Spleen (tissue), 11 donors: ENCODE results near the gene GALNT7. TPM values are rescaled to one million over a fixed set of nuclear protein-coding genes. Genes with fewer than 3 reads are reported as not detected.

Experiments
- DNase-seq: peaks from one replicate; pipeline ENCODE4 v3.0.0-alpha.2; 2020
- H3K27ac ChIP-seq, 8 donors: fragments of 200-600 bp; sonication (generic) in 7 of 8; 1 replicate in 4 of 8; 2 replicates in 4 of 8; pipeline versions ENCODE4 v1.5.0 to v1.8.0; 2016 to 2021; ENCODE audit warnings: inconsistent platforms in 4 of 8, mild to moderate bottlenecking in 4 of 8, moderate library complexity in 1 of 8
- H3K27me3 ChIP-seq, 7 donors: fragments of 200-600 bp; sonication (generic) in 6 of 7; replicated peaks in 1 of 7; 1 replicate in 4 of 7; 2 replicates in 3 of 7; pipeline versions ENCODE4 v1.5.0 to v1.8.0; 2016 to 2021; ENCODE audit warnings: inconsistent platforms in 3 of 7, mild to moderate bottlenecking in 1 of 7
- H3K36me3 ChIP-seq, 6 donors: fragments of 200-600 bp; sonication (generic) in 5 of 6; 1 replicate in 4 of 6; 2 replicates in 2 of 6; pipeline versions ENCODE4 v1.5.0 to v1.8.0; 2016 to 2021; ENCODE audit warnings: inconsistent platforms in 2 of 6
- H3K4me1 ChIP-seq, 6 donors: fragments of 200-600 bp; sonication (generic) in 5 of 6; 1 replicate in 3 of 6; 2 replicates in 3 of 6; pipeline versions ENCODE4 v1.5.0 to v1.8.0; 2016 to 2021; ENCODE audit warnings: inconsistent platforms in 3 of 6
- H3K4me3 ChIP-seq, 8 donors: fragments of 200-600 bp; sonication (generic) in 7 of 8; 1 replicate in 4 of 8; 2 replicates in 4 of 8; pipeline versions ENCODE4 v1.5.0 to v1.8.0; 2016 to 2021; ENCODE audit warnings: inconsistent platforms in 4 of 8, mild to moderate bottlenecking in 4 of 8, moderate library complexity in 2 of 8
- H3K9me3 ChIP-seq, 8 donors: fragments of 200-600 bp; sonication (generic) in 7 of 8; 1 replicate in 4 of 8; 2 replicates in 4 of 8; pipeline versions ENCODE4 v1.5.0 to v1.8.0; 2016 to 2021; ENCODE audit warnings: inconsistent platforms in 4 of 8
- POLR2A ChIP-seq, 3 donors: fragments of 450-650 bp; IDR thresholded peaks; one replicate each; pipeline ENCODE4 v1.5.1; 2017; ENCODE audit warnings: antibody characterized with exemption in 3 of 3, mild to moderate bottlenecking in 1 of 3
- POLR2AphosphoS5 ChIP-seq, 3 donors: sonication (generic); formaldehyde crosslinking; IDR thresholded peaks; one replicate each; pipeline ENCODE4 v1.5.1; 2017; ENCODE audit warnings: antibody characterized with exemption in 3 of 3
- WGBS, 5 donors: extraction: QIAGEN DNeasy Blood & Tissue Kit in 3 of 5; methylation state at CpG; one replicate each; pipeline versions ENCODE4 v1.1.5 to v1.1.7; 2013 to 2018; 5-methylcytosine and 5-hydroxymethylcytosine counted together
- intact Hi-C: fragments of 100-400 bp; cut with DNase I; formaldehyde crosslinking; loops from one replicate; pipeline ENCODE4 v1.15.0; 2023; ENCODE audit warnings: low total_unique reads
- polyA plus RNA-seq, 3 donors: library from polyadenylated mRNA; stranded (reverse); fragments of 200-250 nt; gene quantifications; one replicate each; pipeline ENCODE4 v1.2.1, GENCODE V29; 2013
- total RNA-seq, 7 donors: library from RNA; depleted of rRNA in 3 of 7; stranded (reverse); fragments of >200 nt in 3 of 7; fragmentation: NEBNext Ultra II Directional in 4 of 7; extraction: Animal tissue kit (Norgen Biotek cat#: 25700) in 4 of 7; gene quantifications; one replicate each; pipeline versions ENCODE4 v1.1.0 to v1.2.1, GENCODE V29; 2016 to 2021
- TF ChIP-seq, protein P1 (sequence below), 11 experiments: fragments of 200-600 bp in 7 of 11; fragments of 450-650 bp in 4 of 11; sonication (generic) in 4 of 11; IDR thresholded peaks in 8 of 11; conservative IDR thresholded peaks in 3 of 11; 1 replicate in 7 of 11; 2 replicates in 4 of 11; pipeline versions ENCODE4 v1.4.0 to v1.8.0; 2016 to 2021; ENCODE audit warnings: antibody characterized with exemption in 11 of 11, inconsistent platforms in 4 of 11, mild to moderate bottlenecking in 1 of 11
- donor health status: healthy with polysubstance abuse.
- donor health status: DM: no; HTN: no; CAD: no; lungs with moderate emphysema.
- donor health status: DM: no; HTN: no; CAD: no.
- donor health status: Bipolar disorder and iron deficiency.
- donor health status: healthy.
- donor health status: DM: no; HTN: no; CAD: no.
- donor health status: DM: yes; HTN: yes; CAD: no.

GALNT7 gene
- total and polyA plus RNA-seq, 10 donors, result 7.6 to 28.5 (median 20.9) TPM

DNA sequence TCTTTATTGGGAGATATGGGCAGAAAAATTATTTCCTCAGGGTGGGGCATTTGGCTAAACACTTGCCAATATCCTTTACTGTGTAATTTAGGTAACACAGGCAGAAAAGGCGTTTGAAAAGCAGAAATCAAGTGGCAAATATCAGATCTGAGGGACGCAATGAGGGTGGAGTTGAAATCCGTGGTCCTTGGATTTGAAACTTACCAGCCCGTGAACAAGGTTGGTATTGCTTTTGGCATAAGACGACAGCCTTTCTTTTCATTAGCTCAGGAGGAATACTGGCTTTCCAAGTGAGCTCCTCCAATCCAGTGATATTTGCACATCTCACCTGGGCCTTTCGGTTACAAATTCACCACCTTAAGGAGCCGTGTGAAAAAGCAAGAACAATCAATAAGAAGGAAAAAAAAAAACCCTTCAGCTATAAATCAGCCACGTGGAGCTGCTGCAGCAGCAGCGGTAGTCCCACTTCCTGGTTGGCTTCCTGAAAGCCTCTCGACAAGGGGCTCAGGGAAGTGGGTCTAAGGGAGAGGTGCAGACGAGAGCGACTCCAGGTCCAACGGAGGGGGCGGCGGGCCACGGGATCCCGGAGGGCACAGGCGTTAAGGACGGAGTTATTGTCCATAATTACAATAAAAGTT lies 734 bp upstream of the GALNT7 start:
- Histone ChIP-seq H3K4me1 (peaks cover 13 to 49% (median 30%) of the 10 kb centered on the region in 6 donors), H3K9me3 (no peaks in the 10 kb centered on the region), H3K4me3 (peak overlapping the region; percentile 55 to 95 (median 87)), H3K27ac (peak overlapping the region; percentile 91 to 98 (median 96)), H3K27me3 (no peaks in the 10 kb centered on the region), H3K36me3 (peaks cover 0 to 12% (median 0%) of the 10 kb centered on the region in 6 donors)
- TF ChIP-seq POLR2AphosphoS5 (IDR thresholded peaks at IDR 0.05) (peak in 1 of 3 donors; percentile 37), POLR2A (IDR thresholded peaks at IDR 0.05) (no peak)
- TF ChIP-seq, protein P1, sequence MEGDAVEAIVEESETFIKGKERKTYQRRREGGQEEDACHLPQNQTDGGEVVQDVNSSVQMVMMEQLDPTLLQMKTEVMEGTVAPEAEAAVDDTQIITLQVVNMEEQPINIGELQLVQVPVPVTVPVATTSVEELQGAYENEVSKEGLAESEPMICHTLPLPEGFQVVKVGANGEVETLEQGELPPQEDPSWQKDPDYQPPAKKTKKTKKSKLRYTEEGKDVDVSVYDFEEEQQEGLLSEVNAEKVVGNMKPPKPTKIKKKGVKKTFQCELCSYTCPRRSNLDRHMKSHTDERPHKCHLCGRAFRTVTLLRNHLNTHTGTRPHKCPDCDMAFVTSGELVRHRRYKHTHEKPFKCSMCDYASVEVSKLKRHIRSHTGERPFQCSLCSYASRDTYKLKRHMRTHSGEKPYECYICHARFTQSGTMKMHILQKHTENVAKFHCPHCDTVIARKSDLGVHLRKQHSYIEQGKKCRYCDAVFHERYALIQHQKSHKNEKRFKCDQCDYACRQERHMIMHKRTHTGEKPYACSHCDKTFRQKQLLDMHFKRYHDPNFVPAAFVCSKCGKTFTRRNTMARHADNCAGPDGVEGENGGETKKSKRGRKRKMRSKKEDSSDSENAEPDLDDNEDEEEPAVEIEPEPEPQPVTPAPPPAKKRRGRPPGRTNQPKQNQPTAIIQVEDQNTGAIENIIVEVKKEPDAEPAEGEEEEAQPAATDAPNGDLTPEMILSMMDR (IDR thresholded peaks at IDR 0.05 in 8 of 11, conservative IDR thresholded peaks at IDR 0.05 in 3 of 11), result no peak
- intact Hi-C loops, result no loop called here
- peak; percentile 86 for DNase-seq
- WGBS, 5 donors, result 3 to 5% (median 4%) methylated on average over 19 of the region's 19 CpGs

DNA sequence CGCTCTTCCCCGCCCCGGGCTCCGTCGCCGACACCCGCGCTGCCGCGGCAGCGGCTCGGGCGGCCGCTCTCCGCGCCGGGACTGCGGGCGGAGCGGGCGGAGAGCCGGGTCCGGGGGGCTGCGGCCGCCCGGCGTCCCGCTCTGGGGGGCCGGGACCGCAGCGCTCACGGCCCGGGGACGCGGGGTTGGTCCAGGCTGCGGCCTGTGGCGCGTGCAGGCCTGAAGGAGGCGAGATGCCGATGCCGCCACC lies 492 bp downstream of the GALNT7 start:
- Histone ChIP-seq H3K27me3 (no peaks in the 10 kb centered on the region), H3K27ac (peak overlapping the region; percentile 91 to 98 (median 96)), H3K4me1 (peaks cover 13 to 60% (median 35%) of the 10 kb centered on the region in 6 donors), H3K9me3 (no peaks in the 10 kb centered on the region), H3K4me3 (peak overlapping the region; percentile 55 to 95 (median 87)), H3K36me3 (peaks cover 0 to 9% (median 0%) of the 10 kb centered on the region in 6 donors)
- intact Hi-C loops, result no loop called here
- TF ChIP-seq, protein P1 (IDR thresholded peaks at IDR 0.05 in 8 of 11, conservative IDR thresholded peaks at IDR 0.05 in 3 of 11), result no peak
- TF ChIP-seq POLR2AphosphoS5 (IDR thresholded peaks at IDR 0.05) (no peak), POLR2A (IDR thresholded peaks at IDR 0.05) (no peak)
- WGBS, 5 donors, result 1% methylated on average over 21 to 41 of the region's 41 CpGs; no CpG with 5 or more reads in 2 of the 5 donors
- DNase-seq, result no peak

DNA sequence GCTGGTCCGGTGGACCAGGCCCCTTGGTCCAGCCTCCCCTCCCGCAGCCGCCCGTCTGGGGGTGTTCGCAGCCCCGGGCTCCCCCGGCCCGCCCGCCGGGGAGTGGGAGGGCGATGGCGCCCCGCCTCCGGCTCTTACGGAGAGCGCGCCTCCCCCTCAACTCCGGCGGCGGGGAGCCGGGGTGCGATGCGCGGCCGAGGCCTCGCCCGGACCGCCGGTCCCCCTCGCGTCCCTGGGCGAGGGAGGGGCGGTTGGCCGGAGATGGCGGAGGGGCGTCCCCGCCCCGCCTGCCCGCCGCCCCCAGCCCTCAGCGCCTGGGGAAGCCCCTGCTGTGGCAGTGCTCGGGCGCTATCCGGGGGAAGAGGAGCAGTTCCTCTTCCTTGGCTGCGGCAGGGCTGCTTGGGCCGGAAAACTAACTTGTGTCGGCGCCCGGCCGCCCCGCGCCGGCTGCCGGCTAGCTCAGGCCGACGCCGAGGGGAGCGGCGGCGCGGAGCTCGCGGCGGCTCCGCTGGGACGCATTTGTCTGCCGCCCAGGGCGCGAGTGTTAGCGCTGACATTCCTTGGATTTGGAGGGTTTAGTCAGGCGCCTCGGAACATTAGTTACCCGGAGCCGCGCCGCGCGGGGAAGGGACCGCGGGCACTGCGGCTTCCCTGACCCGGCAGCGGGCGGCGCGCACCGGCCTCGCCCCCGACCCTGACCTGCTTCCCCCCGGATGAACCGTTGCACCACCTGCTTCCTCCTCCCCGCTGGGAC lies 994 bp downstream of the GALNT7 start:
- H3K4me1 ChIP-seq, result peaks cover 13 to 65% (median 40%) of the 10 kb centered on the region in 6 donors
- intact Hi-C loops, result no loop called here
- no peaks in the 10 kb centered on the region for H3K9me3 ChIP-seq
- TF ChIP-seq POLR2A (IDR thresholded peaks at IDR 0.05), result no peak
- TF ChIP-seq, protein P1 (IDR thresholded peaks at IDR 0.05 in 8 of 11, conservative IDR thresholded peaks at IDR 0.05 in 3 of 11), result peak in 1 of 11 experiments; percentile 19
- TF ChIP-seq POLR2AphosphoS5 (IDR thresholded peaks at IDR 0.05), result peak; percentile 50 to 77 (median 75)
- peaks cover 0 to 4% (median 0%) of the 10 kb centered on the region in 6 donors for H3K36me3 ChIP-seq
- DNase-seq, result peak; percentile 95
- peak overlapping the region; percentile 91 to 98 (median 96) for H3K27ac ChIP-seq
- 0 to 1% (median 1%) methylated on average over 31 to 92 of the region's 92 CpGs for WGBS, 5 donors
- no peaks in the 10 kb centered on the region for H3K27me3 ChIP-seq
- H3K4me3 ChIP-seq, result peak overlapping the region; percentile 55 to 95 (median 87)

DNA sequence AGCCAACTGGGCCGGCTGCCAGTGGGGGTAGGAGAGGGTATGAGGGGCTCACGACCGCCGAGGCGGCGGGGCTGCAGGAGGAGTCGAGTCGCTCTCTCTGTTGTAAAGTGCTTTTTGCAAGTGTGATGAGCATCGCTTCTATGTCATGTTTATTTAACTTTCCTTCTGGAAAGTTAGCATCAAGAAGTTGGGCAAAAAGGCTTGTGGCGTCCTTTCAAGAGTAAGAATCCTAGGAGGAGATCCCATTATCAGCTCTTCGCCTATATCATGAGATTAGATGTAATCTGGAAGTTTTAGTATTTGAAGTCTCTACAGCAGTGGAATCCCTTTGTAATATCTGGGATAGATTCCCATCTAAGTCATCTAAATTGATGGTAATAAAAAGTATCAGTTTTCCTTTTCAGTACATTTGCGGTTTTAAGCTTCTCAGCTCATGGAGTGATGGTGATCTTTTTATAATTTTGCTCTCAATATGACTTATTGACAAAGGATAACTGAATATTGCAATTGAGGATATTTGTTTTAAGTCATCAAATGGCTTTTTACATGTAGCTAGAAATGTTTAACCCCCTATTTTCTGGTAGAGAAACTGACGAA lies 1.7 kb downstream of the GALNT7 start:
- WGBS, 5 donors, result 3 to 9% (median 6%) methylated on average over 13 of the region's 13 CpGs
- no peak for DNase-seq
- TF ChIP-seq, protein P1 (IDR thresholded peaks at IDR 0.05 in 8 of 11, conservative IDR thresholded peaks at IDR 0.05 in 3 of 11), result no peak
- TF ChIP-seq POLR2A (IDR thresholded peaks at IDR 0.05) (no peak), POLR2AphosphoS5 (IDR thresholded peaks at IDR 0.05) (no peak)
- intact Hi-C loops, result no loop called here
- H3K27ac ChIP-seq, result peak overlapping the region; percentile 91 to 98 (median 96)
- peaks cover 13 to 72% (median 46%) of the 10 kb centered on the region in 6 donors for H3K4me1 ChIP-seq
- no peaks in the 10 kb centered on the region for H3K36me3 ChIP-seq
- no peaks in the 10 kb centered on the region for H3K27me3 ChIP-seq
- H3K4me3 ChIP-seq, result peak overlapping the region; percentile 55 to 95 (median 87)
- H3K9me3 ChIP-seq, result no peaks in the 10 kb centered on the region
